Thoracic aorta (tissue), 2 donors: ENCODE results near the gene NCKAP5. TPM values are rescaled to one million over a fixed set of nuclear protein-coding genes. Genes with fewer than 3 reads are reported as not detected.
"Not testable (repeated sequence)": the region's sequence is repeated elsewhere in the genome, so short reads cannot be mapped to it uniquely, and the experiment has no call there.

Experiments
- ATAC-seq: fragments of 150-250 bp; one replicate; pipeline ENCODE4 v1.8.0; 2017; ENCODE audit warnings: low read depth; ENCODE audit not compliant: insufficient number of reproducible peaks, low FRiP score
- DNase-seq: peaks from one replicate; pipeline ENCODE4 v3.0.0-alpha.2; 2020; ENCODE audit warnings: low spot score
- H3K27ac ChIP-seq, 2 donors: fragments of 200-600 bp; sonication (generic); 1 replicate in 1 of 2; 2 replicates in 1 of 2; pipeline ENCODE4 v1.5.1; 2016; ENCODE audit warnings: mild to moderate bottlenecking in 2 of 2, moderate library complexity in 2 of 2
- H3K27me3 ChIP-seq: fragments of 200-600 bp; sonication (generic); replicated peaks from 2 replicates; pipeline ENCODE4 v1.6.0; 2016; ENCODE audit warnings: mild to moderate bottlenecking; ENCODE audit not compliant: insufficient read depth
- H3K36me3 ChIP-seq: fragments of 200-600 bp; sonication (generic); one replicate; pipeline ENCODE4 v1.5.1; 2016
- H3K4me1 ChIP-seq, 2 donors: fragments of 200-600 bp; sonication (generic); 1 replicate in 1 of 2; 2 replicates in 1 of 2; pipeline versions ENCODE4 v1.5.1 to v1.6.0; 2016; ENCODE audit warnings: low read depth in 2 of 2, mild to moderate bottlenecking in 1 of 2; ENCODE audit not compliant: control insufficient read depth in 1 of 2
- H3K4me3 ChIP-seq: fragments of 200-600 bp; sonication (generic); 2 replicates; pipeline ENCODE4 v1.5.1; 2016; ENCODE audit warnings: mild to moderate bottlenecking
- H3K9me3 ChIP-seq: fragments of 200-600 bp; sonication (generic); 2 replicates; pipeline ENCODE4 v1.5.1; 2016
- total RNA-seq, 2 donors: library from RNA; depleted of rRNA; stranded (reverse); fragments of >200 nt; gene quantifications; one replicate each; pipeline versions ENCODE4 v1.1.0 to v1.2.3, GENCODE V29; 2016
- TF ChIP-seq, protein P1 (sequence below): fragments of 200-600 bp; sonication (generic); IDR thresholded peaks from one replicate; pipeline ENCODE4 v1.5.1; 2019; ENCODE audit warnings: antibody characterized with exemption

NCKAP5 gene
- total RNA-seq, 2 donors from 2014 or later: 1.2 to 1.9 TPM

DNA sequence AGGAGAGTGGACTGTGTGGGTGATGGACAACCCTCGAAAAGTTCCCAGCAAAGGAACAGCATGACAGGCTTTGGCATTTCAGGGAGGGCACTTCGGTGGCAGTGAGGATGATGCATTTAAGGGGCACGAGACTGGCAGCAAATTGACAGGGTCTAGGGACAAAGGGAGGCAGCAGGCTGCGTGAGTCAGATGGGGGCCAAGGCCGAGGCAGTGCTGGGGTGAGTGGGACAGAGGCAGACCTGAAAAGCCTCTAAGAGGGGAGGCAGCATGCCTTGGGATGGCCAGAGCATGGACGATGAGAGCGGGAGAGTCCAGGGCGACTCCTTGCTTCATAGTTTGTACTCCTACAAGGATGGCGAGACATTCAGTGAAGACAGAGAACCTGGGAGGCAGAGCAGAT, 848.8 kb downstream of the NCKAP5 start:
- Histone ChIP-seq H3K4me3 (no peak overlapping the region), H3K36me3 (no peaks in the 10 kb centered on the region), H3K27me3 (no peaks in the 10 kb centered on the region), H3K27ac (no peak overlapping the region), H3K9me3 (no peaks in the 10 kb centered on the region), H3K4me1 (no peaks in the 10 kb centered on the region)
- DNase-seq: no peak
- TF ChIP-seq, protein P1, sequence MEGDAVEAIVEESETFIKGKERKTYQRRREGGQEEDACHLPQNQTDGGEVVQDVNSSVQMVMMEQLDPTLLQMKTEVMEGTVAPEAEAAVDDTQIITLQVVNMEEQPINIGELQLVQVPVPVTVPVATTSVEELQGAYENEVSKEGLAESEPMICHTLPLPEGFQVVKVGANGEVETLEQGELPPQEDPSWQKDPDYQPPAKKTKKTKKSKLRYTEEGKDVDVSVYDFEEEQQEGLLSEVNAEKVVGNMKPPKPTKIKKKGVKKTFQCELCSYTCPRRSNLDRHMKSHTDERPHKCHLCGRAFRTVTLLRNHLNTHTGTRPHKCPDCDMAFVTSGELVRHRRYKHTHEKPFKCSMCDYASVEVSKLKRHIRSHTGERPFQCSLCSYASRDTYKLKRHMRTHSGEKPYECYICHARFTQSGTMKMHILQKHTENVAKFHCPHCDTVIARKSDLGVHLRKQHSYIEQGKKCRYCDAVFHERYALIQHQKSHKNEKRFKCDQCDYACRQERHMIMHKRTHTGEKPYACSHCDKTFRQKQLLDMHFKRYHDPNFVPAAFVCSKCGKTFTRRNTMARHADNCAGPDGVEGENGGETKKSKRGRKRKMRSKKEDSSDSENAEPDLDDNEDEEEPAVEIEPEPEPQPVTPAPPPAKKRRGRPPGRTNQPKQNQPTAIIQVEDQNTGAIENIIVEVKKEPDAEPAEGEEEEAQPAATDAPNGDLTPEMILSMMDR: no peak
- no peak for ATAC-seq

DNA sequence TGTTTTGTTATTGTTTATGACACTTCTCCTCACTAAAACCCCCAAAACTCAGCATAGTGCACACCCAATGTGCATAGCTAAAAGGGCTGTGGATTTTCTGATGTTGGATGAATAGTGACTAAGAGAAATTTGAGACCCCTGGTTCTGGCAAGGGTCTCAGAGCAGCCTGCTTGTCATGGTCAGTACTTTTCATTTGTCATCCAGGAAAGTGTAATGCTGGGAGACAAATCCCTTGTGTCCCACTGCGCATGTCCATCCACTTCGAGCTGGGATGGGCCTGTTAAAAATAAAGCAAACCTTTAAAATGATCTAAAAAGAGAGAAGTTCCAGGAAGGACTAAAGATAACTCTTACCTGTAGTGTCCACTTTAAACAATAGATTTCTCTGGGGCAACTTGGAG, 851.3 kb downstream of the NCKAP5 start:
- ATAC-seq (no peak), DNase-seq (no peak)
- Histone ChIP-seq H3K4me1 (no peaks in the 10 kb centered on the region), H3K9me3 (no peaks in the 10 kb centered on the region), H3K27me3 (no peaks in the 10 kb centered on the region), H3K27ac (no peak overlapping the region), H3K36me3 (no peaks in the 10 kb centered on the region), H3K4me3 (no peak overlapping the region)
- TF ChIP-seq, protein P1: no peak

DNA sequence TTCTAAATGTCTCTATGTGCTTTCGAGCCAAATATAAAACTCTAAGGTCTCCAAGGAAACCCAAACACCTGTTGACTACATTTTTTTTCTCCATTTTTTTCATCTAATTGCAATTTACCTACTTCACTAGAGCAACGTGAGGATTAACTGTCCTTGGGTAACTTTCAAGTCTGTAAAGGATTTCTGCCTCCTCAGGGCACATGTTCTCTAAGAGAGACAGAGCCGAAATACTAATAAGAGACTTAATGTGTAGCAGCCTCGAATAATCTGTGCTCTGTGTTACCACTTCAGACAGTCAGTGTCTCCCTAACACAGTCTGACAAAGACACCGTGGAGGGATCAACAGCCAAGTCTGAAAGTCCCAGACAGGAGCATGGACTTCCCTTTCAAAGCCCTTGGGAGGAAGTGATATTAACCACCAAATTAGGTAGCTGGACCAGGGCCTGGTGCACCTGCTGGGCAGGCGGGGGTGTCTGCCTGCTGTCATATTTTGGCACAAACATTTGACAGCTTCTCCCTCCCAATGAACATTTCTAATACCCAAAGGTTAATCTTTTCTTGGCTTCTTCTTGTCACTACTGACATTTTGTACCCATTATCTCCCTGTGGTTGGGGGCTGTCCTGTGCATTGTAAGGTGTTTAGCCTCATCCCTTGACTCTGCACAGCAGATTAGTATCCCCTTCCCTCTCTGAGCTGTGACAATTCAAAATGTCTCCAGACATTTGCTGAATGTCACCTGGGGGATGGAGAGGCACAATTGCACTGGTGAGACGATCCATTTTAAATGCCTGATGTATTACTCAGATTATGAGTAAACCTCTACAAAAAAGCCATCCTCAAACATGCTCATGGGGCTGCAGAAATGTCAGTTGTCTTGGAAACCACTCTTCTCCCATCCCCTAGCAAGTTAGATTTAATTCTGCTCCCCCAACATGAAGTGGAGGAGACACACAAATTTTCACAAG, 852.6 kb downstream of the NCKAP5 start:
- no peak overlapping the region for H3K27ac ChIP-seq
- H3K4me1 ChIP-seq: no peaks in the 10 kb centered on the region
- DNase-seq (no peak), ATAC-seq (no peak)
- no peak overlapping the region for H3K4me3 ChIP-seq
- no peaks in the 10 kb centered on the region for H3K9me3 ChIP-seq
- TF ChIP-seq, protein P1: no peak
- H3K36me3 ChIP-seq: no peaks in the 10 kb centered on the region
- H3K27me3 ChIP-seq: no peaks in the 10 kb centered on the region

DNA sequence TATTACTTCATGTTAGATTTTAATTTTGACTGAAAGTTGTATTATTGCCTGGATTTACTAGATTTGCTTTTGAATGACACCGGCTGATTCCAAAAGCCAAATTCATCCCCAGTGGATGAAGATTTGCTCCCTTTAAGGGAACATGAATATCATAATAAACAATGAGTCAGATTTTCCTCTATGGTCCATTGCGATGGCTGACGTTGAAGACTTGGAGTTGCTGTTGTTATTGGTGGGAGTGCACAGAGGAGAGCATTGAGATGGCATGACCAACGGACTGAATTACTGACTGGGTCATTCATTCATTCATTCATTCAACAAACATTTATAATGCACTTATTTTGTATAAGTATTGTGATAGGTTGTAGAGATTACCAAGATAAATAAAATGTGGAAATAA, 864.9 kb downstream of the NCKAP5 start:
- TF ChIP-seq, protein P1: no peak
- no peaks in the 10 kb centered on the region for H3K36me3 ChIP-seq
- no peaks in the 10 kb centered on the region for H3K4me1 ChIP-seq
- H3K27me3 ChIP-seq: no peaks in the 10 kb centered on the region
- no peak overlapping the region for H3K4me3 ChIP-seq
- no peak overlapping the region for H3K27ac ChIP-seq
- DNase-seq: no peak
- H3K9me3 ChIP-seq: no peaks in the 10 kb centered on the region
- ATAC-seq: no peak

DNA sequence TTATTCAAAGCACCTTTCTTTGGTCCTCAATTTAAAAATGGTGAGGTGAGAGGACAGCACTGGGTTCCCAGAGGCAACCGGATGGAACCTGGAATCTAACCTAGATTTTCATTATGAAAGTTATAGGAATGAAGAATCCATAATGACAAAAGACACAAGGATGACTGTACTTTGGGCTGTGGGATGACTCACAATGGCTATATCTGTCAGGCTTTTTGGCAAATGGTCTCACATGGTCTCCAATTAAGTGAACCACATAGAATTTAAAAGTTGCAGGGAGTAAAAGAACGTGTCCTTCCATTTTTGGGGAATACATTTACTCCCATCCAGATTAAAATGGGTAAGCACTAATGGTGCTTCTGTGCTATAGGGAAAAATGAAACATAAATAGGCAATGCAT, 866.5 kb downstream of the NCKAP5 start:
- no peaks in the 10 kb centered on the region for H3K4me1 ChIP-seq
- no peak for DNase-seq

DNA sequence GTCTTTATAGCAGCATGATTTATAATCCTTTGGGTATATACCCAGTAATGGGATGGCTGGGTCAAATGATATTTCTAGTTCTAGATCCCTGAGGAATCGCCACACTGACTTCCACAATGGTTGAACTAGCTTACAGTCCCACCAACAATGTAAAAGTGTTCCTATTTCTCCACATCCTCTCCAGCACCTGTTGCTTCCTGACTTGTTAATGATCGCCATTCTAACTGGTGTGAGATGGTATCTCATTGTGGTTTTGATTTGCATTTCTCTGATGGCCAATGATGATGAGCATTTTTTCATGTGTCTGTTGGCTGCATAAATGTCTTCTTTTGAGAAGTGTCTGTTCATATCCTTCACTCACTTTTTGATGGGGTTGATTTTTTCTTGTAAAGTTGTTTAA, 868.5 kb downstream of the NCKAP5 start:
- not testable (repeated sequence) for H3K4me1 ChIP-seq, H3K27ac ChIP-seq, H3K9me3 ChIP-seq, H3K27me3 ChIP-seq, H3K4me3 ChIP-seq, H3K36me3 ChIP-seq, DNase-seq, ATAC-seq

More for the DNA sequence above, 866.5 kb downstream of the NCKAP5 start:
- Histone ChIP-seq H3K9me3 (no peaks in the 10 kb centered on the region), H3K4me3 (no peak overlapping the region), H3K27me3 (no peaks in the 10 kb centered on the region), H3K27ac (no peak overlapping the region), H3K36me3 (no peaks in the 10 kb centered on the region)
- no peak for ATAC-seq
- TF ChIP-seq, protein P1: no peak

DNA sequence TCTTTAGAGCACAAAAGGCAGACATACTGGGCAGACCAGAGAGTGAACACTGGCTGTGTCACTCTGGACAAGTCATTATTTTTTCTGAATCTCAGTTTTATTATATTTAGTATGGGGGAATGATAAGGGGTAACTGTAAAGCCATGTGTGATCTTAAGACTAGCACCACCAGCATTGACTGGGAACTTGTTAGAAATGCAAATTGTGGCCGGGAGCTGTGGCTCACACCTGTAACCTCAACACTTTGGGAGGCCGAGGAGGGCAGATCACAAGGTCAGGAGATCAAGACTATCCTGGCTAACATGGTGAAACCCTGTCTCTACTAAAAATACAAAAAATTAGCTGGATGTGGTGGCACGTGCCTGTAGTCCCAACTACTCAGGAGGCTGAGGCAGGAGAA, 869.9 kb downstream of the NCKAP5 start:
- not testable (repeated sequence) for H3K27ac ChIP-seq, ATAC-seq, H3K36me3 ChIP-seq, H3K9me3 ChIP-seq, DNase-seq, H3K4me1 ChIP-seq, H3K4me3 ChIP-seq, H3K27me3 ChIP-seq
